ENCODE results near the gene KCNG2. TPM values are rescaled to one million over a fixed set of nuclear protein-coding genes. Genes with fewer than 3 reads are reported as not detected.

Gene KCNG2
- total RNA-seq, 4 donors from 2014 or later, result 1.7 TPM; not detected in 3

DNA sequence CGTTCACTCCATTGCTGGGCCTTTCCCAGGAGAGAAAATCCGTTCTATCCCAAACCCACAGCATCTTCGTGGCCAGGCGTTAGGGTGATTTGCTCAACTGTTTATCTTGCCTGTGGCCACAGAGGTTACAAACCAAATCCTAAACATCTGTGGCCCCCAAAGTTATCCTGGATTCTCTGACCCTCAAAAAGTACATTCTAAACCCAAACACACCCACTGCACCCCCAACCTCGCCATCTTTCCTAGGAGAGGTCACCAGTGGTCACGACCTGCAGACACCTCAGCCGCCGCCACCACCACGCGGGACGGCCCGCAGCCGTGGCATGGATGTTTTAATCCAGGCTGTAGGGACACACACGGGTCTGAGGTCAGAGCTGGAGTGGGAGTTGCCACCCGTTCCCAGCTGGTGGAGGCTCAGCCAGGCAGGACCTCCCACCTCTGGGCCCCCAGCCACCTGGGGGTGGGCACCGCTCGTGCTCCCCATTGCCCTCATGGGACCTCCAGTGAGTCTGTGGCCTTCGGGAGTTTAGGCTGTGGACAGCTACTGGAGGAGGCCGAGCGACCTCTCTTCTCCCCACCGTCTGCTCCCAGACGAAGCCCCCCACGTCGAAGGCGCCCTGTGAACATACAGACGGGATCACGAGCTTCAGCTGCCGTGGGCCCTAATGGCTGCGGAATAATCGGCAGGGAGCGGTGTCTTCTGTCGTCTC lies 72.0 kb downstream of the KCNG2 start:
- H3K36me3 ChIP-seq, result no peaks in the 10 kb centered on the region
- no peak overlapping the region for H3K27ac ChIP-seq (replicated peaks in 1 of 4)
- DNase-seq (ENCODE audit: extremely low spot score), result no peak
- no peaks in the 10 kb centered on the region for H3K9me3 ChIP-seq
- H3K27me3 ChIP-seq, result peaks cover 0 to 38% (median 0%) of the 10 kb centered on the region in 4 donors
- WGBS, result 91% methylated on average over 27 of the region's 32 CpGs
- no peak overlapping the region for H3K4me3 ChIP-seq
- peaks cover 0 to 9% (median 0%) of the 10 kb centered on the region in 4 donors for H3K4me1 ChIP-seq
- intact Hi-C loops (cut with DNase I), result no loop called here
- TF ChIP-seq, protein P1, sequence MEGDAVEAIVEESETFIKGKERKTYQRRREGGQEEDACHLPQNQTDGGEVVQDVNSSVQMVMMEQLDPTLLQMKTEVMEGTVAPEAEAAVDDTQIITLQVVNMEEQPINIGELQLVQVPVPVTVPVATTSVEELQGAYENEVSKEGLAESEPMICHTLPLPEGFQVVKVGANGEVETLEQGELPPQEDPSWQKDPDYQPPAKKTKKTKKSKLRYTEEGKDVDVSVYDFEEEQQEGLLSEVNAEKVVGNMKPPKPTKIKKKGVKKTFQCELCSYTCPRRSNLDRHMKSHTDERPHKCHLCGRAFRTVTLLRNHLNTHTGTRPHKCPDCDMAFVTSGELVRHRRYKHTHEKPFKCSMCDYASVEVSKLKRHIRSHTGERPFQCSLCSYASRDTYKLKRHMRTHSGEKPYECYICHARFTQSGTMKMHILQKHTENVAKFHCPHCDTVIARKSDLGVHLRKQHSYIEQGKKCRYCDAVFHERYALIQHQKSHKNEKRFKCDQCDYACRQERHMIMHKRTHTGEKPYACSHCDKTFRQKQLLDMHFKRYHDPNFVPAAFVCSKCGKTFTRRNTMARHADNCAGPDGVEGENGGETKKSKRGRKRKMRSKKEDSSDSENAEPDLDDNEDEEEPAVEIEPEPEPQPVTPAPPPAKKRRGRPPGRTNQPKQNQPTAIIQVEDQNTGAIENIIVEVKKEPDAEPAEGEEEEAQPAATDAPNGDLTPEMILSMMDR (IDR thresholded peaks at IDR 0.05), result no peak
- TF ChIP-seq POLR2A (IDR thresholded peaks at IDR 0.05; ENCODE audit: low read depth) (no peak), EP300 (IDR thresholded peaks at IDR 0.05) (no peak), POLR2AphosphoS5 (IDR thresholded peaks at IDR 0.05) (no peak)

DNA sequence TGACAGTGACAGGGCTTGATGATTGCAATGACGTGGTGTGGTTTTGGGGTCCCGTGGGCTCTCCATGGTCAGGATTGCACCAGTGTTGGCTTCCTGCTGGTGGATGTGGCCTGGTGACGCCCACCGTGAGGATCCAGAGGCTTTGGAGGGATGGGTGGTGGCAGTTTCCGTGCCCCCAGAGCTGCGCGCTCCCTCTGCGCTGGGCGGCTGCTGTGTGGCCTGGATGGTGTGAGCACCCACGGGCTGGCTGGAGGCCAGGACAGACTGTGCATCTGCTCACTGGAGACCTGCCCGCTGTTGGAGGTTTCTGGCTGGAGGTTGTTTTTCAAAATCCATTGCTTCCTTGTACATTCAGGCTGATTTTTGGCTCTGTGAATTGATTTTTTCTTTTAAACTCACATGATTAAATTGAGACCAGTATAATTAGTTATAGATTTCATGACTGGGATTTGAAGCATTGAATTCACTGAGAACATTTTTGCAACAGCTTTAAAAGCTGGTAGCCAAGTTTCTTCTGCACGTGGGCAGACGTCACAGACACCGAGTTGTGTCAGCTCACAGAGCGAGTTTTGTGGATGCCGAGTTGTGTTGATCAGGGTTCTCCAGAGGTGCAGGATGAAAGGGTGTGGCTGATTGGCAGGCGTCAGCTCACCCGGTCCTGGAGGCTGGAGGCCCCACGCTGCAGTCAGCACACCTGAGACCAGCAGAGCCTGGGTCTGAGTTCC lies 72.7 kb downstream of the KCNG2 start:
- no peak for DNase-seq (ENCODE audit: extremely low spot score)
- no peak for TF ChIP-seq POLR2A (IDR thresholded peaks at IDR 0.05; ENCODE audit: low read depth)
- Histone ChIP-seq H3K9me3 (no peaks in the 10 kb centered on the region), H3K27me3 (peaks cover 0 to 45% (median 0%) of the 10 kb centered on the region in 4 donors), H3K36me3 (no peaks in the 10 kb centered on the region), H3K4me3 (no peak overlapping the region), H3K27ac (replicated peaks in 1 of 4) (no peak overlapping the region), H3K4me1 (peaks cover 0 to 9% (median 0%) of the 10 kb centered on the region in 4 donors)
- WGBS, result 70% methylated on average over 11 of the region's 19 CpGs
- intact Hi-C loops (cut with DNase I), result no loop called here

DNA sequence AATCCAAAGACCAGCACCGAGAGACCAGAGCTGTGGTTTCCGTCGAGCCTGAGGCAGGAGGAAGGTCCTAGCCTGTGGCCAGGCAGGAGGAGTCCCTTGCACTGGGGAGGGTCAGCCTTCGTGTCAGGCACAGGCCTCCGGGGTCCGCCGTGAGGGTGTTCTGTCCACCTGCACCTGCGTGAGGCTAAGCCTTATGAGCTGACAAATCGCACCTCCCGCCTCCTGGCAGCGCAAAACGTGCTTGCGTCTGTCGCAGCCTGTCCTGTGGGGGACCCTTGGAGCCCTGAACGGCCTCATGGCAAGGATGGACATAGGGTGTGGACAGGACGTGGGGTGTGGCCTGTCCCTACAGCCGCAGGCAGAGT lies 73.3 kb downstream of the KCNG2 start:
- Histone ChIP-seq H3K4me3 (no peak overlapping the region), H3K27me3 (peaks cover 0 to 51% (median 0%) of the 10 kb centered on the region in 4 donors), H3K4me1 (peaks cover 0 to 9% (median 0%) of the 10 kb centered on the region in 4 donors), H3K36me3 (no peaks in the 10 kb centered on the region), H3K27ac (replicated peaks in 1 of 4) (no peak overlapping the region), H3K9me3 (no peaks in the 10 kb centered on the region)
- no peak for DNase-seq (ENCODE audit: extremely low spot score)
- 91% methylated on average over 11 of the region's 17 CpGs for WGBS
- intact Hi-C loops (cut with DNase I), result no loop called here
- TF ChIP-seq EP300 (IDR thresholded peaks at IDR 0.05) (no peak), POLR2AphosphoS5 (IDR thresholded peaks at IDR 0.05) (no peak), POLR2A (IDR thresholded peaks at IDR 0.05; ENCODE audit: low read depth) (no peak)
- TF ChIP-seq, protein P1 (IDR thresholded peaks at IDR 0.05), result no peak

DNA sequence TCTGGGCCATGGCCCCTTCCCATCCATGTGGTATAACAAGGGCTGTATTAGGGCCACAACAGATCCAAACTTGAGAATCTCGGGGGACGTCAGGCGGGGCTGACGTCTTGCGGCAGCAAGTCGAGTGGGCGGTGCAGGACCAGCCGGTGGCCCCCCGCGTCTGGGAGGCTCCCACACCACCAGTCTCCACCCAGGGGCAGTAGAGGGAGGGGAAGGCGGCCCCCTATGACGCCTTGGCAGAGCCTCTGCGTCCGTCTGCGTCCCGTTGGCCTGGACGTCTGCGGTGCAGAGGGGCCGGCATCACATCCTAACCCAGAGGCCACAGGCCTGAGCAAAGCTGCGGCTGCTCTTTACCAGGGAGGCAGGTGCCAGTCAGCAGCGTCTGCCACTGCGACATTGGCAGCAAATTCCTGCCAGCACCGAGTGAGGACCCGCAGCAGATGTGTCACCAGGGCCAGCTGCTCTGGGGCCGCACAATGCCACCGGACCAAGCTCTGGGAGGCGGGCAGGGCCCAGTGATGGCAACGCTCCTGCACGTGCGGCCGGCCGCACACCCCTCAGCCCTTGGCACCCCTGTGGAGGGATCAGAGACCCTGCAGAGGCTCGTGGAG lies 73.8 kb downstream of the KCNG2 start:
- DNase-seq (ENCODE audit: extremely low spot score), result no peak
- H3K27me3 ChIP-seq, result peaks cover 0 to 57% (median 0%) of the 10 kb centered on the region in 4 donors
- H3K9me3 ChIP-seq, result no peaks in the 10 kb centered on the region
- H3K4me3 ChIP-seq, result no peak overlapping the region
- 91% methylated on average over 12 of the region's 33 CpGs for WGBS
- no peak overlapping the region for H3K27ac ChIP-seq (replicated peaks in 1 of 4)
- intact Hi-C loops (cut with DNase I), result no loop called here
- no peak for TF ChIP-seq POLR2A (IDR thresholded peaks at IDR 0.05; ENCODE audit: low read depth)
- TF ChIP-seq EP300 (IDR thresholded peaks at IDR 0.05), result no peak
- TF ChIP-seq, protein P1 (IDR thresholded peaks at IDR 0.05), result no peak
- TF ChIP-seq POLR2AphosphoS5 (IDR thresholded peaks at IDR 0.05), result no peak
- H3K4me1 ChIP-seq, result peaks cover 0 to 9% (median 0%) of the 10 kb centered on the region in 4 donors
- no peaks in the 10 kb centered on the region for H3K36me3 ChIP-seq
